HCEC 1CT (cell line): ENCODE data around the gene DLG2.
"Not testable (repeated sequence)": the region's sequence is repeated elsewhere in the genome, so short reads cannot be mapped to it uniquely, and the experiment has no call there.

Source experiments
- DNase-seq: peaks from one replicate; pipeline ENCODE4 v3.0.0-alpha.2; 2017

Gene DLG2

DNA sequence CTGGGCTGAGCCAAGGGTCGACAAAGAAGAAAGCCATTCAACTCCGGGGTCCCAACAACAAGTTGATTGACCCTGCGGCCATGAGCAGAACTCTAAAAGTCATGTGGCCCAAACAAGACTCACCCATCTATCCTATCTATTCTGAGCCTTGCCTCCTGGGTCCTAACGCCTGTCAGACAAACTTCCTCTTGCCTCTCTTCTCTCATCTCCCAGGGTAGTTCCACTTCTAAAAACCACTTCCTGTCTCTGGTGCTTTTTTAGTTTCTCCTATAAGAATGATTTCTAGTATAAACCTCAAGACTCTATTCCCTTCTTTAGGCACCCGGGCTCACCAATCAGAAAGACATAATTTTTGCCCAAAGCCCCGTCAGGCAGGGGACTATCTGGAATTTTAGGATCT is 530.2 kb downstream of the DLG2 start:
- DNase-seq = no peak

DNA sequence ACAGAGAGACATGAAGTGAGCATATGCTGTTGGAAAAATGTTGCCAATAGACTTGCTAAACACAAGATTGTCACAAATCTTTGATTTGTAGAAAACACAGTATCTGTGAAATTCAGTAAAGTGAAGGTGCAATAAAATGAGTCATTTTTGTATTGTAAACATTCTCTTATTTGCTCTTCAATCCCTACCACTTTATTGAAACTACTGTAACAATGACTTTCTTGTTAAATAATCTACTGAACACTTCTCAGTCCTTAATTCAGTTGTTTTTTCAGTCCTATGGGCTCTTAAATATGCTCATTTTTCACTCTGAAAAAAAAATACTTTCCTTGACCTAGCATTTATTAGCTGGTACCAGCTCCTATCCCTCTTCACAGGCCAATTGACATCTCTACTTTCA is 531.9 kb downstream of the DLG2 start:
- DNase-seq = no peak

GRCh38 chr11:85094795-85095194 is 532.3 kb downstream of the DLG2 start:
- DNase-seq = no peak

DNA sequence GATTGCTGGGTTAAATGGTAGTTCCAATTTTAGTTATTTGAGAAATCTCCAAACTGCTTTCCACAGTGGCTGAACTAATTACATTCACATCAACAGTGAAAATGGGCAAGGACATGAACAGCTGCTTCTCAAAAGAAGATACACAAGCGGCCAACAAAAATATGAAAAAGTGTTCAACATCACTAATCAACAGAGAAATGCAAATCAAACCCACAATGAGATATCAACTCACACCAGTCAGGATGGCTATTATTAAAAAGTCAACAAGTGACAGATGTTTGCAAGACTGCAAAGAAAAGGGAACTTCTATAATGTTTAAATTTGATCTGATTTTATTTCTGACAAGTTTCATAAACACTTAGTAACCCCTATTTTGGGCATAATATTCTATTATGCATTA is 537.5 kb downstream of the DLG2 start:
- DNase-seq = no peak

GRCh38 chr11:85088286-85088685 is 538.9 kb downstream of the DLG2 start:
- DNase-seq = peak; percentile 78

DNA sequence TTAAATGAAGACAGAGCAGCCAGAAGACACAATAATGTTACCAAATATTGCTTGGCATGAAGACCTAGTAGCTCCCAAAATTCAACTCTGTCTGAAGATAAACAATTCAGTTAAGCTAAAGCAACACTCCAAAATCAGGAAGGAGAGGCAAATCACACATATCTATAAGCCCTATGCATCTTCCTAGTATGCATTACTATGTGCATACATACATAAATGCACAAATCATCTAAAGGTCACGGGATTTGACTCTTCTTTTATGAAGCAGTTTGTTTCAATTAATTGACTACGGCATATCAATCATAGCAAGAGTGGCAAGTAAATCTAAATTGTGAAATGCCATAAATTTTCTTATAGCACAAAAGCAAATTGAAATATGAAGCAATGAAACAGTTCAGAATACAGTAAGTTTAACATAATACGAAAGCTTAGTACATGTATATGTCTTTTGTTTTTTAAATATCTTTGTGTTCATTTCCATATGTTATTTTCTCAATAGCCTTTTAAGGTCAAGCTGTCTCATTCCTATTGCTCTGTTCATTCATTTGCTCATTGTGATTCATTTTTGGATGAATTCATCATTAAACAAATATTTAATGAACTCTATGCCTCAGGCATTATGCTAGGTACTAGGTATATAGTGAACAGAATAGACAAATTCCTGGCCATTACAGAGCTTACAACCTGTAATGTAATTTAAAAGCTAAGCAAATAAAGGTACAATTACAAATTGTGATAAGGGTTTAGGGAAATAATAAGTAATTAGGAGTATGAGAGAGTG is 540.5 kb downstream of the DLG2 start:
- DNase-seq = peak; percentile 88

DNA sequence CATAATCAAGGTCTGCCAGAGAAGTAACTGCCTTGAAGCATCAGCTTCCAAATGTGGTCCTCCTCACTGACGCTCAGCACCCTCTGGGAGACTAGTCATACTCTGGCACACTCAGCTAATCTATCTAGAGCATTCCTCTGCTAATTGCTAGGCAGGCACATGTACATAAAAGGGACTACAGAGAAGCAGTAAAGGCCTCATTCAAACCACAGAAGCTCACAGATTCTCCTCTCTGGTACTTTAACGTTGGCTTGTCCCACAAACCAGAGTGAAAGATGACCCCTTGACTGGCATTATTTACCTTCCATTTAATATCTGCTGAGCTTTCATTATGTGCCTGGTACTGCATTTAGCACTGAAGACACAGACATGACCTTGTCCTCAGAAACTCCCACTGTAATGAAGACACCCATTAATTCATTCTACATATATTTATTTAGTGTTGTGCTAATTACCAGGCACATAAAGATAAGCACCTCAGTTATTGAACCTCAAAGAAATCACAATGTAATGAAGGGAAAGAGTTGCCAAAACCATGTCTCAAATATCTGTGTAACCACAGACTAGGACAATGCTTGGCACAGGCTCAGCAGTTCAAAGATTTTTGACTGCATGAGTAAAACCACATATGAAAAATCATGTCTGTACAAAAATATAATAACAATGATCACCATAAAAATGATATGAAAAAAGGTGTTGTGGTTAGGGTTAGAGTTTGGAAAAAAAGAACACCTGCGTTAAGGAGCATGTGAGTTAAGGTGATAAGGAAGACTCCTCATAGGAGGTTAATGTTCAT is 550.4 kb downstream of the DLG2 start:
- peak; percentile 31 for DNase-seq

DNA sequence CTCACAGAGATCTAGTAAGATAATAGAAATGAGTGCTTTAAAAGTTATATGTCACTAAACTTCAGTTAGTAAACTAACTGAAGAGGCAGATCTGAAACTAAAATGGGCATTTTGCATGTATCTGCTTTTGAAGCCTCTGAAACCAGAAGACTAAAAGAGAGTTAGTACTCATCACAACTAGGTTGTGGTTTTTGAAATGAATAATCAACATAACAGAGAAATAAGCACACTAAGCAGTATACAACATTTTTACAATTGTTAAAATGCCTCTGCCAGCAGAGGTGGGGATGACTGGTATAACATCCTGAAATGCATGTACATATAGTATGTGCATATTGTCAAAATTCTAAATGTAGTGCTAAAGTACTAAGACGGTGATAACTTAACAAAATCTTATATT is 564.5 kb downstream of the DLG2 start:
- no peak for DNase-seq

DNA sequence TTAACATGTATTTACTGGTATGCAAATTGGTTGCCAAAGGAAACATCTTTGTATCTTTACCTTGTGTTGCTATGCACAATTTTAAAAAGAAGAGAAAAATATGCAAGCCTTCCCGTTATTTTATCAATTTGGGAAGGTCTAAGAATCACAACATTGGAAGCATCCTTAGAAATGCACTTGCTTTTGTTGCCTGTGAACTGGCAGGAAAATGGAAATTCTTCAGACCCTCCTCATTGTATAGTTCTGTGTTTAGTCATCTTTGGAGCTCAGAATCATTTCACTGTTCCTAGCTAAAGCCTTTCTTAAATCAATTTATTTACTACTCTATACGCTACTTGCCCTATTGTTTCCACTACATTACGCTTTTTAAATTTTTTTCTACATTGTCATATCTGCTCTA is 574.5 kb downstream of the DLG2 start:
- DNase-seq = no peak

- DNase-seq = no peak
Measured at GRCh38 chr11:85048801-85049200, 578.3 kb downstream of the DLG2 start.

GRCh38 chr11:85045716-85046115 is 581.4 kb downstream of the DLG2 start:
- no peak for DNase-seq

DNA sequence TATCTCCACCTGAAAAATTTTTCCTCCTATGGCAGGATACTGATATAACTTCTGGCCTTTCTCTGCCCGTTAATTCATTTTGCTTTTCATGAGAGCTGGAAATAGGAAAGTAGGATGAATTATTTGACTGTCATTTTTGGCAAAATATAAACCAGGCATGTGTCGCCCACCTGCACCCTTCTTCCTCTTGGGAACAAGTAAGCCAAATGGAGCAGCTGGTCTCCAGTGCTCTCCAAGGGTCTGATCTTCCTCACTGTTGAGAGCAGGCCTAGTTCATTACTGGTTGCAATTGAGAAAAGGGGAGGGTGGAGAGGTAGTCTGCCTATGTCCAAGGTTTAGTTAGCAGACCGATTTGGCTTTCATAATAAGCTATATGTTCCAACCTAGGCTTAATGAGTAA is 582.2 kb downstream of the DLG2 start:
- DNase-seq = no peak

DNA sequence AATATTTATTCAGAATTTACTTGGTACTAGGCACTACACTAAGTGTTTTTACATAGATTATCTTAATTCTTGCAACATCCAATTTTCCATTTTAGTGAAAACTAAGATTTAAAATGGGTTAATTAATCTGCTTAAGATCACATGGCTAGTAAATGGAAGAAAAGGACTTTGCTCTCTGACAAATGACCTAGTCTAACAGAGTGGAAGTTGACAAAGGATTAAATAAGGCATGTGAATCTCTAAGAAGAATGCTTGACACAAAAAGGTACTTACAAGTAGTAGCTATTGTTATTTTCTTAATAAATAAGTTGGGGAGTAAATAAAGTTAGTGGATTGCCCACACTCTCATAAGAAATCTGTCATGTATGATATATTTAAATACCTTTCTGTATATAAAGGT is 584.8 kb downstream of the DLG2 start:
- DNase-seq = no peak

DNA sequence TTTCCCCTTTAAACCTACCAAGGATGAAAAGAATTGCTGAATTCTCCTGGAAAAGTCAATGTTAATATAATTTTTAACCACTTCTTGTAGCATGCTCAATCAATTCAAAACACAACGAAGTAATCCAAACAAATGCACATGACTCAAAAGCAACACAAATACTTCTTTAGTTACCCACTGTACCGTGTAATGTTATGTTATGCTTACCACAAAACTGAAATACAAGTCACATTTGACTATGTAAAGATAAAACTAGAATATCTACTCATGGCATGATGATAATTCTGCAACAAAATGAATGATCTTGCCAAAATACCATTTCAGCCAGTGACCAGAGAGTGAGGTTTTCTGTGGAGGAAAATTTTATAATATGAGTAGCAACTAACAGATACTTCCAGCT is 587.0 kb downstream of the DLG2 start:
- DNase-seq = peak; percentile 19

GRCh38 chr11:85029964-85030363 is 597.2 kb downstream of the DLG2 start:
- DNase-seq = peak; percentile 85

- DNase-seq = no peak
Measured at GRCh38 chr11:85028329-85029101, 598.6 kb downstream of the DLG2 start.

DNA sequence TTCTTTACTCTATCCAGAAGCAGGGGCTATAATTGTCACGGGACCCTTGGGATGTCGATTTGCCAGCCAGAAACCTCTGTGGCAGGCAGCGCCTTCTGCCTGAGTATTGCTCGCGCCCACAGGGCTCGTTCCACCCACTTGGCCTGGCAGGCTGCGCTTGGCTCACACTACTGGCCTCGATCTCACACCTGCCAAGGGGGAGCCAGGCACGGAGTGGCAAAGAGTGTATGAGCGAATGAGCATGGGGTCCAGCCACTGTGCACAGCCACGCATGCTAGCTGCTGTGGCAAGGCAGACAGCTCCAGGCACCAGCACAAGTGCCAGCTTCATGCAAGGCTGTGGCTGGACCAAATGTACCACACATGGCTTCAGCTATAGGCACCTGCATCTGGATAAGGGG is 599.8 kb downstream of the DLG2 start:
- no peak for DNase-seq

- no peak for DNase-seq
Measured at GRCh38 chr11:85021058-85021457, 606.1 kb downstream of the DLG2 start.

DNA sequence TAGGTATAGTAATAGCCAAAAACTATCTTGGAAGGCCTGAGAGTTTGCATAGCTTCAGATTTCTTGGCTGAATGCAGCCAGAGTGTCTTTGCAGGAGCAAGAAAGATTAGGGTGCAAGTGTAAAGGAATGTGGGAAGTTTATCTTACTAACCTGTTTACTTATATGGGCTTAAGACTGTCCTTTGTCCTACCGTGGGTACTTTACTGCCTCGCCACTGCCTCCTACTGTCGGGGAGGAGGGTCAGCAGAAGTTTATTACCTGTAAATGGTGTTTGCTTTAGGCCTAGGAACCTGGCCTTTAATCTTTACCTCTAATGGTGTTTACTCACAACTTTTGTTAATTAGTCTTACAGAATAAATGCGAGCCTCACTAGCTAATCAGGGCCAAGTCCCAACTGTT is 633.8 kb downstream of the DLG2 start:
- peak; percentile 39 for DNase-seq

DNA sequence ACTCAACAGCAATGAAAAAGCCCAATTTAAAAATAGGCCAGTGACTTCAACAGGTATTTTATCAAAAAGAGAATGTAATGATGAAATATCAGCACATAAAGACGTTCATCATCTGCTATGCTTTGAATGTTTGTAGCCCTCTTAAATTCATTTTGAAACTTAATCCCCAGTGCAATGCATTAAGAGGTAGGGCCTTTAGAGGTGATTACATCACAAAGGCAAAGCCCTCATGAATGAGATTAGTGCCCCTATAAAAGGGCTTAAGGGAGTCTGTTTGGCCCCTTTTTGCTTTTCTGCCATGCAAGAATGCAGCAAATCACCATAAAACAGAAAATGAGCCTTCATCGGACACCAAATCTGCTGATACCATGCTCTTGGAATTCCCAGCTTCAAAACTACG is 637.0 kb downstream of the DLG2 start:
- no peak for DNase-seq

GRCh38 chr11:84987686-84988187 is 639.4 kb downstream of the DLG2 start:
- DNase-seq = not testable (repeated sequence)

DNA sequence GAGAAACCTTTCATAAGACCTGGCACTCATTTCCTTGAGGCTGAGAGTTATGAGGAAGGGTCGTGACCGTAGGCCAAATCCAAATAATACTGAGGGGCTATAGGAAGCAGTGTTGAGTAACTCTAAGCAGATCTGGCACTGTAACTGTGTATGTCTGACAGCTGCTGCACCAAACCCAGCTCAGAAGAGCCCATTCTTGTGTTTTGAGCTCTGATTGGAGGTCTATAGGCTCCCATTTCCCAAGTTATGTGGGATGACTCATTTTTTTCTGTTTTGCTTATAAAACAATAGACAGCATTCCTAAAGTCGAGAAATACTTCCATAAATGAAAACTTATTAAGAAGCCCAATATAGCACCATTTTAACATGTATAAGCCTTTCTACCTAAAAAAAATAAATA is 645.8 kb downstream of the DLG2 start:
- peak; percentile 51 for DNase-seq

DNA sequence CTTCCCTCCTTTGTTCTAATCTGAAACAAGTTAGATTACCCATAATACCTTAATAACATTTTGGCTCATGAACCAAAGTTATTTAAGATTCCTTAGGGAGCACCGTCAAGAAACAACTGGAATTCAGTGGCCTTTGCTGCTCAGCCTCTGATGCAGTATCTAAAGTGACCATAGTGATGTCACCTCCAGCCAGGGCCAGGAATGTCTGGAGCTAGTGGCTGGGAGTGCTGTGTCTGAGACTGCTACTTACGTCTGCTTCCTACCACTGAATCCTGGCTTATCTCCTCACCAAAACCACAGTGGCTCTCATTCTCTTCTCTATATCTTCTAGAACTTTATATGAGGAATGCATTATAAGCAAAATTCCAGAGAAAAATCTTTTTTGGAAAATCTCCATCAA is 658.0 kb downstream of the DLG2 start:
- DNase-seq = no peak
